Mucosa of descending colon (tissue), 3 donors: ENCODE results near the gene GALNT9. TPM values are rescaled to one million over a fixed set of nuclear protein-coding genes. Genes with fewer than 3 reads are reported as not detected.
A peak's percentile ranks its signal among the peaks of the same experiment; 100 is the strongest.

Experiments
- ATAC-seq: fragments of 200-7000 bp; cut with Tn5 transposase; one replicate; pipeline ENCODE4 v1.9.1; 2020; ENCODE audit warnings: mild to moderate bottlenecking, moderate library complexity
- DNase-seq, 3 donors: peaks; one replicate each; pipeline ENCODE4 v3.0.0-alpha.2; 2020
- H3K36me3 ChIP-seq: fragments of 200-600 bp; one replicate; pipeline ENCODE4 v1.8.0; 2021; ENCODE audit warnings: low read depth, mild to moderate bottlenecking
- H3K4me1 ChIP-seq: fragments of 200-600 bp; one replicate; pipeline ENCODE4 v1.8.0; 2021; ENCODE audit warnings: low read depth, mild to moderate bottlenecking
- H3K4me3 ChIP-seq: fragments of 200-600 bp; one replicate; pipeline ENCODE4 v1.8.0; 2021; ENCODE audit warnings: mild to moderate bottlenecking
- H3K9me3 ChIP-seq: fragments of 200-600 bp; one replicate; pipeline ENCODE4 v1.8.0; 2021; ENCODE audit warnings: mild to moderate bottlenecking
- intact Hi-C, 2 donors: fragments of 100-400 bp; cut with DNase I in 1 of 2; cut with micrococcal nuclease in 1 of 2; formaldehyde crosslinking; loops; one replicate each; pipeline versions ENCODE4 v1.11.0 to v1.11.1; 2022; cut with DNase I, micrococcal nuclease
- total RNA-seq, 3 donors: library from RNA; stranded (reverse); fragmentation: NEBNext Ultra II Directional in 2 of 3; extraction: Animal tissue kit (Norgen Biotek cat#: 25700) in 2 of 3; gene quantifications; one replicate each; pipeline versions ENCODE4 v1.2.1 to v1.2.4, GENCODE V29; 2021 to 2023
- TF ChIP-seq, protein P1 (sequence below): fragments of 200-600 bp; IDR thresholded peaks from one replicate; pipeline ENCODE4 v1.8.0; 2022; ENCODE audit warnings: antibody characterized with exemption, mild to moderate bottlenecking
- donor health status: DM: no; HTN: no; CAD: no; lungs with moderate emphysema.
- donor health status: DM: no; HTN: no; CAD: no.
- donor health status: DM: no; HTN: yes; CAD: no.

Gene GALNT9
- total RNA-seq, 3 donors from 2014 or later = 0.43 to 3.7 TPM; not detected in 1

DNA sequence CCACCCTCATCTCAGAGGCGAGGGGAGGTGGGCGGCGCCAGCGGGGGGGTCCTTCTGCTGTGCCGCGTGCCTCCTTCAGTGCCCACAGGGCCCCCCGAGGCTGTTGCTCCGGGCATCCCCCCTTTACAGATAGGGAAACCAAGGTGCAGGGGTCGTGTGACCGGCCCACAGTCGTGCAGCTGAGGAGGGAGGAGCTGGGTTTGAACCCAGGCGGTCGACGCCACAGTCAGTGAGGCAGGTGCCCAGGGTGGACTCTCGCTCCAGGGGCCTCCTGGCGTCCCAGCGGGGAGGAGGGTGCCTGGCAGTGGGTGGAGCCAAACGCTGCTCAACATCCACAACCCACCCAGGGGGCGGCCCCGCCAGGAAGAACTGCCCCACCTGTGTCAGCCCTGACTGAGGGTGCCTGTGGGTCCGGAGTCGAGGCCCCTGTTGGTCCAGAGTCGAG, 8.6 kb downstream of the GALNT9 start:
- H3K4me3 ChIP-seq = no peak overlapping the region
- DNase-seq = peak in 1 of 3 donors; percentile 29
- no peaks in the 10 kb centered on the region for H3K4me1 ChIP-seq
- no peaks in the 10 kb centered on the region for H3K36me3 ChIP-seq
- intact Hi-C loops = no loop called here
- no peaks in the 10 kb centered on the region for H3K9me3 ChIP-seq
- no peak for ATAC-seq
- TF ChIP-seq, protein P1, sequence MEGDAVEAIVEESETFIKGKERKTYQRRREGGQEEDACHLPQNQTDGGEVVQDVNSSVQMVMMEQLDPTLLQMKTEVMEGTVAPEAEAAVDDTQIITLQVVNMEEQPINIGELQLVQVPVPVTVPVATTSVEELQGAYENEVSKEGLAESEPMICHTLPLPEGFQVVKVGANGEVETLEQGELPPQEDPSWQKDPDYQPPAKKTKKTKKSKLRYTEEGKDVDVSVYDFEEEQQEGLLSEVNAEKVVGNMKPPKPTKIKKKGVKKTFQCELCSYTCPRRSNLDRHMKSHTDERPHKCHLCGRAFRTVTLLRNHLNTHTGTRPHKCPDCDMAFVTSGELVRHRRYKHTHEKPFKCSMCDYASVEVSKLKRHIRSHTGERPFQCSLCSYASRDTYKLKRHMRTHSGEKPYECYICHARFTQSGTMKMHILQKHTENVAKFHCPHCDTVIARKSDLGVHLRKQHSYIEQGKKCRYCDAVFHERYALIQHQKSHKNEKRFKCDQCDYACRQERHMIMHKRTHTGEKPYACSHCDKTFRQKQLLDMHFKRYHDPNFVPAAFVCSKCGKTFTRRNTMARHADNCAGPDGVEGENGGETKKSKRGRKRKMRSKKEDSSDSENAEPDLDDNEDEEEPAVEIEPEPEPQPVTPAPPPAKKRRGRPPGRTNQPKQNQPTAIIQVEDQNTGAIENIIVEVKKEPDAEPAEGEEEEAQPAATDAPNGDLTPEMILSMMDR = no peak

DNA sequence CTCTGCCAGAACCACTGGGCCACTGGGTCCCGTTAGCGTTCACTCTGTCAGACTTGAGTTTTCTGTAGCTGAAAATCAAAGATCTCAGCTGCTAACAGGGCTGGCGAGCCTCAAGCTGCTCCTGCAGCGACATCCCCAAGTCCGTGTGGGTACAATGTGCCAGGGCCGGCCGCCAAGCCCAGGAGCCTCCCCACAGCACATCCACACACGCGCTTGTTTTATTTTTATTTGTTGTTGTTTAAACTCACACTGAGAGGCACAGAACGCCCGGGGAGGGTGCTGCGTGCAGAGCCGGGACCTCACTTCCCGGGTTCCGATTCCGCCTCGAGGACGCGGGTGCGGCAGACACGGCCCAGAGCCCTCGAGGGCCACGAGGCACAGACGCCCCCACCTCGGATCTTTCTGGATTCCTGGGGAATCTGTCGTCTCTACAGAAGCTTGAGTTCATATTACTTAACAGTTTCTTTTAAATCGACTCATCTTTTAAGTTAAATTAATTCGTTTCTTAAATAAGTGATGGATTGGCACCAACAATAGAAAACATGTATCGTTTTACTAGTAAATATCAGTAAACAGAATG, 9.3 kb downstream of the GALNT9 start:
- no peaks in the 10 kb centered on the region for H3K4me1 ChIP-seq
- TF ChIP-seq, protein P1 = no peak
- DNase-seq (peak in 1 of 3 donors; percentile 26), ATAC-seq (no peak)
- H3K4me3 ChIP-seq = no peak overlapping the region
- no peaks in the 10 kb centered on the region for H3K36me3 ChIP-seq
- intact Hi-C loops = no loop called here
- H3K9me3 ChIP-seq = no peaks in the 10 kb centered on the region

DNA sequence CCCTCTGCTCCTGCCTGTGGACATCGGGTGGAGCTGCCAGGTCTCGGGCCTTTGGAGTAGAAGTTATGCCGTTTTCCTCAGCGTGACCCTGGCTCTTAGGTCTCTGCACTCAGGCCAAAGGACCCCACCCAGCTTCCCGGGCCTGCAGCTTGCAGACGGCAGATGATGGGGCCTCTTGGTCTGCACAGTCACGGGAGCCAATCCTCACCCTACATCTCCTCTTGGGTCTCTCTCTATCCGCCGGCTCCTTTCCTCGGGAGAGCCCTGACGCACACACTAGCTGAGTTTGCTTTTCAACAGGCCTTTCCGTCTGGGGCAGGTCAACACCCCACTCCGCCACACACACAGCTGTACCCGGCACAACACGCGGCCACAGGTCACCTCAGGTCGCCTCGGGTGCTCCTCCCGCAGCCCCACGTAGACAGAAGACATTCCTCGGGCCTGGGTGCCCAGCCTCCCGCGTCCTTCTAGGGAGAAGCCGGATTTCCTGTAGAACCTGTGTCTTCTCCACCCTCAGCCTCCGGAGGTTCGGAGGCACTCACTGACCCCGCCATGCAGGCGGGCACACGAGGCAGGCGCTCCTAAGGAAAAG, 9.9 kb downstream of the GALNT9 start:
- Histone ChIP-seq H3K9me3 (no peaks in the 10 kb centered on the region), H3K4me1 (no peaks in the 10 kb centered on the region), H3K4me3 (no peak overlapping the region), H3K36me3 (no peaks in the 10 kb centered on the region)
- intact Hi-C loops = no loop called here
- TF ChIP-seq, protein P1 = no peak
- DNase-seq (peak in 1 of 3 donors; percentile 23), ATAC-seq (no peak)

DNA sequence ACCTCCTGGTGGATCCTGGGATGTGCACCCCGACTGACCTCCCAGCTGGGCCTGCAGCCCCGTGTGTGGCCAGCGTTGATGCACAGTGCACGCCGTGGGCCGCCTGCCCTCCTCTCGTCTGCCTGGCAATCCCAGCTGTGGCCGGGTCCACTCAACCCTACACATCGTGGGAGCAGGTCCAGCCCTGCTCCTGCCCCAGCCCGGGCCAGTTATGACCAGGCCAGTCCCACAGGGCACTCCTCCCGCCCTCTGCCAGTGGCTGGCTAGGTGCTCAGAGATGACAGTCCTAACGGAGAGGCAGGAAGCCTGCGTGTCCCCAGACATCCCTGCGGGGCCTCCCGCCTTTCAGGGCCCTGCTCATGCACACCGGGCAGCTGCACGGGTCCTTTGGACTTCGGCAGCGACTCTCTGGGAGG, 10.8 kb downstream of the GALNT9 start:
- Histone ChIP-seq H3K4me1 (no peaks in the 10 kb centered on the region), H3K9me3 (no peaks in the 10 kb centered on the region), H3K4me3 (no peak overlapping the region), H3K36me3 (no peaks in the 10 kb centered on the region)
- TF ChIP-seq, protein P1 = no peak
- no peak for ATAC-seq
- intact Hi-C loops = no loop called here
- DNase-seq = no peak

DNA sequence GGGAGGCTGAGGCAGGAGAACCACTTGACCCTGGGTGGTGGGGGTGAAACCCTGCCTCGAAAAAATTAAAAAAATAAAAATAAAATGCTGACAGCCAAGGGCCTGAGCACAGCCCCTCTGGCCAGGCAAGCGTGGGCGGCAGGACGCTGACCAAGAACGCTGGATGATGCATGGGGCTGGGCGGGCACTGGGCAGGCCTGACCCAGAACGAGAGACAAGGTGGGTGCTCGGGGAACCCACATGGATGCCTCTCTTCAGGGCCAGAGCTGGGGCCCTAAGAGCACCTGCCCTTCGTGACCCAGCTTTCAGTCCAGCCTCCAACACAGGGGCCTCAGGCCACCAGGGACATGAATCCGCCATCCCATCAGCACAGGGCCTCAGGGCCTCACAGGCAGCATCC, 11.3 kb downstream of the GALNT9 start:
- no peak for ATAC-seq
- H3K36me3 ChIP-seq = no peaks in the 10 kb centered on the region
- TF ChIP-seq, protein P1 = no peak
- no peak overlapping the region for H3K4me3 ChIP-seq
- intact Hi-C loops = no loop called here
- no peaks in the 10 kb centered on the region for H3K9me3 ChIP-seq
- DNase-seq = peak in 1 of 3 donors; percentile 27
- no peaks in the 10 kb centered on the region for H3K4me1 ChIP-seq
